NCI-H1092 treated with DMSO at 0.1 percent for 48 hours (cell line): ENCODE measurements around the gene KRT80.

Source experiments
- DNase-seq: peaks from one replicate; lab custom pipeline; 2025; lab: John Stamatoyannopoulos, UW

The KRT80 gene

DNA sequence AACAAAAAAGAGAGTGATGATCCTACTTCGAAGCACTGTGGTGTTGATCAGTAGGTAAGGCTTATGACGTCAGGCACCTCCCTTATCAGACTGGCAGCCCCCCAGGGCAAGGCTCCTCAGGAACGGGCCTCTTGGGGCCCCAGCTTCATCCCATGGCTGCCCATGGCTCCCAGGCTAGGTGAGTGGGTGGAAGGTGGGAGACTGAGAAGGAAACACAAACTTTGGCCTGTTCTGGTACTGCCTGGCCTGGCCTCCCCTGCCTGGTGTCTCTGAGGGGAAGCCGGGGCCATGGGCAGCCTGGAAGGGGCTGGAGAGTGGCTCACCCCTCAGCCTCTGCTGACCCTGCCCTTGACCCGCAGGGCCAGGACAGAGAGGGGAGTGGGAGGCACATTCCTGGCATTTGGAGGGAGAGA lies 38.9 kb downstream of the KRT80 start:
- no peak for DNase-seq

DNA sequence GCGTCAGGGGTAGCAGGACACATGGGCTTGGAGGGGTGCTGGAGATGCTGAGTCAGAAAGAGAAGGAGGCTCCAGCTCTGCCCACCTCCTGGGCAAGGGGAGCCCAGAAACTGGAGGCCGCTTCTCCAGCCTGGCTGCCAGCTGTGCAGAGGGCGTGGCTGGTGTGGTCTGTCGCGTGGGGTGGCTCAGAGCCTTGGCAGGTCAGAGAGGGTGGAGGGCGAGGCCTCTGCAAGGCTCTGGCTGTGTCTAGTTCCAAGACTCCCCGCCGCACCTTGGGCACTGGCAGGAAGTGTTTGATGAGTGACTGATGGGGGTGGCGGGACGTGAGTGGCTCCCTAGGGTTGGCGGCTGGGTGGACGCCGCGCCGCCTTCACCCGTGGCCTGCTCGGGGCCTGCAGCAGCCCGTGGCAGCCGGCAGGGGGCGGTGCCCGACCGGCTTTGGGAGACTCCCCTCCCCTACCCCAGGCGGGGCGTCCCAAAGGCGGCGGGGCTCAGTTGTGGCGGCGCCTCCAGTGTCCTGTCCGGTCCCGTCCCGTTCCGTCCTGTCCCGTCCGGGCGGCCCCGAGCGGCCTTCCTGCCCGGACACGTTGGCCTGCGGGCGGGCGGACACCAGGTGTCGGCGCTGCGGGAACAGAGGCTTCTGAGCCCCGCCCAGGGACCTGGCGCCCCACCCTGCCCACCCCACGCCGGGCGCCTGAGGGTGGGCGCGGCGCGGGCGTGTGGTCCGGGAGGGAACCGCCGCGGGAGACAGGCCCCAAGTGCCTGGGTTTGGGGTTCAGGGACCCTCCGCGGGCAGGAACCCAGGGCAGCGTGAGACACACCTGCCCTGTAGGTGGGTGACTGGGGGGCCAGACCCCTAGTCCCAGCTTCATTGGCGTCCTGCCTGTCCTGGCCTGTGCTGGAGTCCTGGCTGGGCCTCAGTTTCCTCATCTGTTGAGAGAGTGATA lies 39.7 kb downstream of the KRT80 start:
- no peak for DNase-seq

- no peak for DNase-seq
Observed at GRCh38 chr12:52151153-52151836, 40.5 kb downstream of the KRT80 start.

DNA sequence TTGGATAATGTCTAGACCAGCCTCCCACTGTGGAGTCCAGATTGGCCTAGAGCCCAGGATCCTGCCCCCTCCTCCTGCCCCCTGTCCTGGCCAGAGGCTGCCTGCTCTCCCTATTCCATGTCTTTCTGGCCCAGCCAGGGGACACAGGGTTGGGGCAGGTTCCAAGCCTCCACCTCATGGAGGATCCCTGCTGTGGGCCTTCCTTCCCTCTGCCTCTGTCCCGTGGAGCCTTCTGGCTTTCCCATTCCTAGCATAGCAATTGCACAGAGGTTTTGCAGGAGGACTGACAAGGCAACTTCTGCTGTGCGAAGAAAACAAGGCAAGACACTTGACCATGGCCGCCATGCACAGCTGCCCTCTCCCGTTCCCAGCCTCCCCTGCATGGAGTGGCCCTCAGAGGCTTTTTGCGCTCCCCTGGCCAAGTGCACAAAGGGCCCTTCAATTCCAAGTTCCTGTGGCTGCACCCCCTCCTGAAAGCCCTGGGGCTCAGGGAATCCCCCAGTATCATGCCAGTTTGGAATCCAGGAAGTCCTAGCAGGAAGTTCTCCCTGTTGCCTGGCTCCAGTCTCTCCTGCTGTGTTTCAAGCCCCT lies 42.1 kb downstream of the KRT80 start:
- no peak for DNase-seq

DNA sequence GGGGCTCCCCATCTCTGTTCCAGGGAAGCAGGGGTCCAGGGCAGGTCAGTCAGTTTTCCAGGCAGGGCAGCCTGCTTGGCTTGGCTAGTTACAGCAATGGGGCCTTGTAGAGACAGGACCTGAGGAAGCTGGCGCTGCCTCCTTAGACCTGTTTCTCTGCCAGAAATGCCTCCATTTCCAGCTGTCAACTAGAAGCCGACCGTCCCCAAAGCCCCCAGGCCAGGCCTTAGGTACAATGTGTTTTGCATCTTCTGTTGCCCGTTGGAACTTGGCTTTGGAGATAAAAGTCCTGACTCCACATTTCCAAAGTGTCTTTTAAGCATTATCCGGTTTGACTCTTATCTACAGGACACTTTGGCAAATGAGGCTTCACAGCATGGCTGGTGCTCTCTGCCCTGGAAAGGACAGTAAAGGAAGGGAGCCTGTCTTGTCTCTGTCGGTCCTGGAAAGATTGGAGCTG lies 42.6 kb downstream of the KRT80 start:
- DNase-seq = no peak

DNA sequence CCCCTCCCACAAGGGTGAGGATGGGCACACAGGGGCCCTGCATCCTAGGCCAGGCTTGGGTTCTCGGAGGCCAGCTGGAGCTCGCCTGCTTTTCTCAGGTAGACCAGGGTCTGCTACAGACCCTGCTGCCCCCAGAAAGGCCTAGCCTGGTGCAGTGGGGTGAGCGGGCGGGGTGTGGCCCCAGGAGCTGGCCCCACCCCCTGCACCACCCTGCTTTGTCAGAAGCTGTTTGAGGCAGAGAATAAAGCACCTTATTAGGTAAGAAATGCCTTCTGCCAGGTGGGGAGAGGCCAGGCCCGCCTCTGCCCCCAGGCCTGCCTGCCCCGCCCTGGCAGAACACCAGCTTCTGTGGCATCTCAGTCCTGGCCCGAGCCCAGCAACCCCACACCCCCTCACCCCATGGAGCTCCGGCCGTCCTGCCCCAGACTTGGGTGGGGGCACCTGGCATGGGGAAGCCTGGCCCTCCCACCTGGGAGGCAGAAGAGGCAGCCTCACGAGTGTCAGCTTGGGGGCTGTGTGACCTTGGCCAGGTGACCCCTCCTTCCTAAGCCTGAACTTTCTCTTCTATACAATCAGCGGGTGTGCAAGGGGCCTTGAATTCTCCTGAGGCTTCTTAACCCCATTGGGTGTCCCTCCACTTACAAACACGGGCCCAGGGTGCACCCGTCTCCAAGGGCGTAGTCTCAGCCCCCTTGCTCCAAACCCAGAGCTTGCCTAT lies 43.2 kb downstream of the KRT80 start:
- DNase-seq = no peak

DNA sequence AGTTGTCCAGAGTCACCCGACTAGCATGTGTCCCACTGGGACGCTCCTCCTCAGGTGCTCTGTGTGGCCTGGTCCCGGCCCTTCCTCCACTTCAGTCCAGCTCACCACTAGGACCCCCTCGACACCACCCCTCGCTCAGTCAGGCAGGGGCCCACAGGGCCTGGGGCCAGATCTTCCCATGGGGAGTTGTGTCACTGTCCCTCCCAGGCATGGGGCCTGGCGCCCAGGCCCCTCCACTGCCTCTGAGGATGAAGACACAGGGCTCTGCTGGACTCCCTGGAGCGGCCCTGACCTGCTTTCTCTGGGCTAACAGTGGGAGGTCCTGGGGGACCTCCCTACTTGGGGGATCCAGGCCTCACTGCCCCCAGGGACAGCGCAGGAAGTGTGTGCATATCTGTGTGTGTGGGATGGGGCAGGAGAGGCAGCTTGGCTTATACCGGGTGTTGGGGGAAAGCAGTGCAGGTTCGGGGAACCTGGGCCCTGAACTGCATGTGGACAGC lies 43.8 kb downstream of the KRT80 start:
- DNase-seq = no peak

GRCh38 chr12:52147367-52147963 lies 44.3 kb downstream of the KRT80 start:
- no peak for DNase-seq

DNA sequence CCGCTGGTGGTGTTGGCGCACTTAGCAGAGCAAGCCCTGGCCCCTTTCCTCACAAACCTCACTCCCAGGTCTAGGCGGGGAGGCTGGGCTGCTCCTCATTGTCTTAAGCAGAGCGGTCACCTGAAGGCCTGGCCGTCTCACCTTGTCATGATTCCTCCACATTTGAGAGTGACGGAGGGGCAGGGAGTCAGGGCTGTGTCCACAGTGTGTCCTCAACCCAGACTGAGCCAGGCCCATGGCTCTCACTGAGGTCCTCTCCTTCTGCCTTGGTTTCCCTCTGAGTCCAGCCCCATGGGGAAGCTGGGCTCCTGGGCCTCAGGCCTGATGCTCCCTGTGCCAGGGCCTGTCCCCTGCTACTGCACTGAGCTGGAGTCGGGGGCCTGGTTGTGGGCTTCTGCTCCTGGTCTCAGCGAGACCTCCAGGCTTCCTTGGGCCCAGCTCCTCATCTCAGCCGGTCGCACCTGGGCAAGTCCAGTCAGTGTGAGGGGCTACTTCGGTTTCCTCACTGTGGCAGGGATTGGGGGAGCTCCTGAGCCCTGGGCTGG lies 44.9 kb downstream of the KRT80 start:
- no peak for DNase-seq

GRCh38 chr12:52146089-52146821 lies 45.6 kb downstream of the KRT80 start:
- DNase-seq = no peak

- DNase-seq = no peak
Observed at GRCh38 chr12:52145228-52146088, 46.4 kb downstream of the KRT80 start.

GRCh38 chr12:52144512-52145227 lies 47.1 kb downstream of the KRT80 start:
- no peak for DNase-seq

GRCh38 chr12:52142431-52142830 lies 49.4 kb downstream of the KRT80 start:
- DNase-seq = no peak

DNA sequence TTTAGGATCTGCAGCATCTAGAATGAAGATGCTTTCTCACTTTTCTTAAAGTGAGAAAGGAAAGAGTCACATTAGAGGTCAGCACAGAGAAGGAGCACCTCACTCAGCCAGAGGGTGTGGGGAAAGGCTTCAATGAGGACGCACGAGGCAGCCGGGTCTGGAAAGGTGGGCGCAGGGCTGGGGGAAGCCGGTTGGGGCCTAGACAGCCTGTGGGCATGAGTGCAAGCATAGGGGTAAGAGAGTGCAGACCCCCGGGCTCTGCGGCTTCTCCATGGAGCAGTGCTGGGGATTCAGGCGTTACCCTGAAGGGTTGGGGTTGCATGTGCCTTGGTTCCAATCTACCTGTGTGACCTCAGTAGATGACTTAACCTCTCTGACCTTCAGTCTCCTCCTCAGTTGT lies 49.9 kb downstream of the KRT80 start:
- no peak for DNase-seq

DNA sequence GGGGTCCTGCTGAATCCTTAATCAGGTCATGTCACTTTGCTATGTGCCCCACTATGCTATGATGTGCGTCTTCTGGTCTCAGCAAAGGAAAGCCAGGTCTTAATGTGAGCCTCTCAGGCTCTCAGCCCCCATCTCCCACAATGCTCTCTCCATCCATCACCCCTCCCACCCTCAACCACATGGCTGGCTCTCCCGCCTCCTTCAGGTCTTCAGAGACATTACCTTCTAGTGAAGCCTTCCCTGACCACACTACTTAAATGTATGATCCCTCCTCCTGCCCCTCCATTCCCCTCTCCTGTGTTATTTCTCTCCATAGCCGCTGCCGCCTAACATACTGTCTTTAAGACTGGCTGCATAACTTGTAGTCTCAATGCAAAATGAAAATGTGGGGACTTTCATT lies 50.5 kb downstream of the KRT80 start:
- DNase-seq = no peak

- DNase-seq = peak; percentile 53
Observed at GRCh38 chr12:52139579-52140062, 52.2 kb downstream of the KRT80 start.

GRCh38 chr12:52139147-52139546 lies 52.7 kb downstream of the KRT80 start:
- DNase-seq = no peak

DNA sequence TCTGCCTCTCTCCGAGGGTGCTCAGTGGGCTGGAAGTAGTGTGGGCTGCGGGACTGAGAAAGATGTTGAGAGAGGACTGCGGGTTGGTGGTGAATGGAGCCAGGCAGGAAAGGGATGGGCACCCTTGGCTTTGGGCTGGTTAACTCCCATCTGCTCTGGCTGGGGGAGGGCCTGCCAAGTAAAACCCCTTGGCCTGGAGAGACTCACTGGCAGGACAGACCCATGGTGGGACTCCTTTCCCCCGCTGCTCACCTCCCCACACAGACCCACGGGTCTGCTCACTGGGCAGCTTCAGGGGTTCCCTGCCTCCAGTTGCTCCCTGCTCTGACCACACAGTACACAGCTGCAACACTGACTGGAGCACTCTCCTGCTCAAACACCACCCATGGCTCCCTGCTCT lies 54.1 kb downstream of the KRT80 start:
- no peak for DNase-seq

GRCh38 chr12:52132754-52133161 lies 59.1 kb downstream of the KRT80 start:
- no peak for DNase-seq
